Psoas muscle (tissue), 8 donors: ENCODE results near the gene PTH1R. TPM values are rescaled to one million over a fixed set of nuclear protein-coding genes. Genes with fewer than 3 reads are reported as not detected.

ENCODE experiments used
- ATAC-seq, 4 donors: fragments of 200-7000 bp; cut with Tn5 transposase; one replicate each; pipeline ENCODE4 v1.9.1; 2020; ENCODE audit warnings: moderate library complexity in 3 of 4, mild to moderate bottlenecking in 2 of 4
- DNase-seq, 2 donors: peaks; one replicate each; pipeline ENCODE4 v3.0.0-alpha.2; 2020
- H3K27ac ChIP-seq: fragments of 200-600 bp; one replicate; pipeline ENCODE4 v1.8.0; 2022
- H3K27me3 ChIP-seq, 3 donors: fragments of 200-600 bp in 1 of 3; one replicate each; pipeline versions ENCODE4 v1.6.1 to v1.8.0; 2013 to 2022; ENCODE audit warnings: low read length in 2 of 3, mild to moderate bottlenecking in 2 of 3, moderate library complexity in 1 of 3; ENCODE audit not compliant: insufficient read depth in 3 of 3
- H3K36me3 ChIP-seq, 2 donors: fragments of 200-600 bp in 1 of 2; one replicate each; pipeline versions ENCODE4 v1.6.1 to v1.8.0; 2013 to 2022; ENCODE audit warnings: low read depth in 1 of 2, mild to moderate bottlenecking in 1 of 2, moderate library complexity in 1 of 2; ENCODE audit not compliant: insufficient read depth in 1 of 2
- H3K4me1 ChIP-seq: fragments of 200-600 bp; one replicate; pipeline ENCODE4 v1.8.0; 2022
- H3K4me3 ChIP-seq: fragments of 200-600 bp; one replicate; pipeline ENCODE4 v1.8.0; 2022; ENCODE audit warnings: mild to moderate bottlenecking
- H3K9me3 ChIP-seq: fragments of 200-600 bp; one replicate; pipeline ENCODE4 v1.8.0; 2022
- CTCF ChIP-seq: fragments of 200-600 bp; IDR thresholded peaks from one replicate; pipeline ENCODE4 v1.8.0; 2022; ENCODE audit warnings: antibody characterized with exemption
- WGBS, 3 donors: extraction: QIAGEN DNeasy Blood & Tissue Kit; methylation state at CpG; one replicate each; pipeline versions ENCODE4 v1.1.6 to v1.1.7; 2013; 5-methylcytosine and 5-hydroxymethylcytosine counted together
- intact Hi-C, 2 donors: fragments of 100-400 bp; cut with DNase I; formaldehyde crosslinking; loops; one replicate each; pipeline versions ENCODE4 v1.11.0 to v1.14.2; 2022
- polyA plus RNA-seq, 3 donors: library from polyadenylated mRNA; stranded (reverse); fragments of 200-250 nt; gene quantifications; one replicate each; pipeline ENCODE4 v1.2.3, GENCODE V29; 2013
- total RNA-seq, 4 donors: library from RNA; stranded (reverse); fragmentation: NEBNext Ultra II Directional in 2 of 4; extraction: Animal tissue kit (Norgen Biotek cat#: 25700) in 2 of 4; gene quantifications; one replicate each; pipeline versions ENCODE4 v1.2.1 to v1.2.4, GENCODE V29; 2021 to 2023
- donor health status: healthy with polysubstance abuse.
- donor health status: DM: no; HTN: no; CAD: no; lungs with moderate emphysema.
- donor health status: Bipolar disorder and iron deficiency.
- donor health status: healthy.
- donor health status: DM: yes; HTN: yes; CAD: no.
- donor health status: DM: no; HTN: no; CAD: no.
- donor health status: DM: no; HTN: no; CAD: no.
- donor health status: DM: yes; HTN: yes; CAD: no.

Gene PTH1R
- total and polyA plus RNA-seq, 7 donors: 1.1 to 5.9 (median 4.2) TPM

DNA sequence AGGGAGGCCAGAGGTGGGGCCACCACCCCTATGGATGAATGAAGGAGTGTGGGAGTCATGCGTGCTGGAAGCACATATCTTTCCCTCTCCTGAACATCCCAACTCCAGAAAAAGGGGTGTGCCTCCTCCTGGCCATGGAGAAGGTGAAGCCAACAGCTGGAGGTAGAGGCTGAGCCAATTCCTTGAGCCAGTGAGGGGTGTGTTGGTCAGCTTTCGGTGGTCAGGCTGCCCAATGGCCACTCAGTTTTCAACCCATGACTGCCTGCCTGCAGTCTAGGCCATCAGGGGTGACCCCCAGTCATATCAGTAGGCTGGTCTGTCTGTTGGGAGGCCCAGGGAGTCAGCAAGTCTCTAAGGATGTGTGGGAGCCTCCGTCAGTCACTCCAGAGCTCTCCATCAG lies 13.6 kb downstream of the PTH1R start:
- no peaks in the 10 kb centered on the region for H3K27me3 ChIP-seq
- TF ChIP-seq CTCF: no peak
- ATAC-seq (no peak), DNase-seq (no peak)
- intact Hi-C loops: no loop called here
- 92 to 100% (median 92%) methylated on average over 3 of the region's 3 CpGs for WGBS, 3 donors
- no peak overlapping the region for H3K4me3 ChIP-seq
- H3K9me3 ChIP-seq: no peaks in the 10 kb centered on the region
- no peaks in the 10 kb centered on the region for H3K36me3 ChIP-seq
- no peaks in the 10 kb centered on the region for H3K4me1 ChIP-seq
- no peak overlapping the region for H3K27ac ChIP-seq

DNA sequence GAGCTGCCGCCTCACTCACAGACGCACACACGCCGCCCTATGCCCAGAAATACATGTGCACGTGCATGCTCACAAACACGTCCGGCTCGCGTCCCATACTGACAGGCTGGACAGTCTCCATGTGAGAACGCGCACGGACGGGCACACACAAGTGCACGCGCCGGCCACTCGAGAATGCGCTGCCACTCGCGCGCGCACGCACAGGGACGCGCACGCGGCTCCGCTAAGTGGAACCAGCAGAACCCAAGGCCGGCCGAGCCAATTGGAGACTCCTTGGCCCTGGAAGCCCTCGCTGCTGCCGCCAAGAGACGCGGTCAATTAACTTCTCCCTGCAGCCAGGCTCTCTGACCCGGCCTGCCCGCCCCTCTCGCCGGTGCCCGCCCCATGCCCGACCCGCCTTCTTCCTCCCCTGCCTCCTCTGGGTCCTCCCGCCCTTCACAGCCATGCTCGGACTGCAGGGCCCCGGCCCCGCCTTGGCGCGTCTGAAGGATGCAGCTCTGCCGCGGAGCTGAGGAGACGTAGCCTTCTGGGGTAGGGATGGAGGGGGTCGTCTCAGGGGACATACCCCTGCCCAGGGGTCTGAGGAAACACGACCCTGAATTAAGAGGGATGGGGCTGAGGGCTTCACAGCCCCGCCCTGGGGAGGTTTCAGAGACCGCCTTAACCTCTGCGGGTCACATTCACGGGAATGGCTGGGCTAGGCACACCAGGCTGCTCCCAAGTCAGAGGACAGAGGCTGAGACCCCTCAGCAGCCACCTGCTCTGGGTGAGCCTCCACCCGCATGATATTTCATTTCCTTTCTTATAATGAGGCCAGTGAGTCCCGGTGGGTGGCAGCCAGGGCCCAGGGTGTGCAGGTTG lies 15.0 kb downstream of the PTH1R start:
- H3K36me3 ChIP-seq: no peaks in the 10 kb centered on the region
- peak overlapping the region; percentile 65 for H3K4me3 ChIP-seq
- no peaks in the 10 kb centered on the region for H3K27me3 ChIP-seq
- TF ChIP-seq CTCF: no peak
- no peaks in the 10 kb centered on the region for H3K4me1 ChIP-seq
- no peaks in the 10 kb centered on the region for H3K9me3 ChIP-seq
- DNase-seq: peak; percentile 71 to 83
- H3K27ac ChIP-seq: peak overlapping the region; percentile 23
- ATAC-seq: peak; percentile 60 to 75 (median 69)
- intact Hi-C loops: no loop called here
- WGBS, 3 donors: 7 to 8% (median 8%) methylated on average over 50 to 58 of the region's 58 CpGs

DNA sequence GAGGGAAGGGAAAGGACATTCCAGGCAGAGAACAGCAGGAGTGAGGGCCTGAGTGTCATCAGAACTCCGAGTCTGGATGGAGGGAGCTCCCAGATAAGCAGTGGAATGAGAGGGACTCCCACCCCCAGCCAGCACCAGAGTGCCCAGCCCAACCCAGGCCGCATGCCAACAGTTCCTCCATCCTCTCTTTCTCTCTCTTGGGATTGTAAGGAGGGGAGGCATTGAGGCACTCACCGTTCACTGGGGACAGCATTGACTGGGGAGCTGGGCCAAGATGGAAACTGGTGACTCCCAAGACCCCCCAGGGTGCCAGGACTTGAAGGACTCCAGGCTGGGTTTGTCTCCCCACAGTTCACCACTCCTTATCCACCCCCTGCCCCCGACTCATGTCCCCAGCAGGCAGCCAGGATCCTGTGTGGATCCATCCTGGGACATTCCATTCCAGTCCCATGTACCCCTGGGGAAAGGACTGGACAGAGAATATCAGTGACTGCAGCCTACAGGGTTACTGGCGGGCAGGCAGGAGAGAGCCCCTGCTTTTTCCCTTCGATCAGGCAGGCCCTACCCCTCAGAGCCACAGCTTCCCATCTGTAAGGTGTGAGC lies 15.7 kb downstream of the PTH1R start:
- DNase-seq: peak in 1 of 2 donors; percentile 60
- peaks cover 0 to 2% (median 0%) of the 10 kb centered on the region in 3 donors for H3K27me3 ChIP-seq
- no peak overlapping the region for H3K27ac ChIP-seq
- no peak for TF ChIP-seq CTCF
- 67 to 77% (median 71%) methylated on average over 5 to 6 of the region's 6 CpGs for WGBS, 3 donors
- ATAC-seq: no peak
- no peaks in the 10 kb centered on the region for H3K4me1 ChIP-seq
- H3K36me3 ChIP-seq: no peaks in the 10 kb centered on the region
- H3K9me3 ChIP-seq: no peaks in the 10 kb centered on the region
- intact Hi-C loops: no loop called here
- no peak overlapping the region for H3K4me3 ChIP-seq

DNA sequence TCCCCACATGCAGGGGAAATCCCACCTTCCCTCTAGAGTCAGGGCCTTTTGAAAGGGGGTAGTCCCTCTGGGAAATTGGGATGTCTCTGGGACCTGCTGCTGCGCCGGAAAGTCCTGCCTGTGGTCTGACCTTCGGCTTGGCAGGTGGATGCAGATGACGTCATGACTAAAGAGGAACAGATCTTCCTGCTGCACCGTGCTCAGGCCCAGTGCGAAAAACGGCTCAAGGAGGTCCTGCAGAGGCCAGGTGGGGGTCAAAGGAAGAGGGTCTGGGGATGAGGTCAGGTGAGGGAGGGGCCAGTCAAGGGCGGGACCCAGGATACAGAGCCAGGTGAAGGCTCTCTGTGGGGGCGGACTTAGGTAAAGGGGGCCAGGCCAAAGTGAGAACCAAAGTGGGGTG lies 16.2 kb downstream of the PTH1R start:
- intact Hi-C loops: loop anchor here in 1 of 2 donors (2.0 kb wide), 1 partner anchor 189 kb away; no protein-coding TSS in a partner anchor
- 65 to 76% (median 68%) methylated on average over 9 of the region's 9 CpGs for WGBS, 3 donors
- no peaks in the 10 kb centered on the region for H3K9me3 ChIP-seq
- no peaks in the 10 kb centered on the region for H3K4me1 ChIP-seq
- no peak for ATAC-seq
- no peak overlapping the region for H3K4me3 ChIP-seq
- no peak for TF ChIP-seq CTCF
- H3K27ac ChIP-seq: no peak overlapping the region
- no peaks in the 10 kb centered on the region for H3K36me3 ChIP-seq
- peaks cover 0 to 2% (median 0%) of the 10 kb centered on the region in 3 donors for H3K27me3 ChIP-seq
- peak; percentile 12 to 43 for DNase-seq
